HCT116 (cell line): ENCODE data around the gene CLDN10. TPM values are rescaled to one million over a fixed set of nuclear protein-coding genes. Genes with fewer than 3 reads are reported as not detected.

Experiments used
- ATAC-seq: fragments of 200-7000 bp; cut with Tn5 transposase; 2 replicates; pipeline ENCODE4 v1.9.1; 2020; ENCODE audit warnings: mild to moderate bottlenecking, moderate library complexity
- BruUV-seq: library from RNA; stranded (reverse); fragments of 400-500 nt; replicated peaks from 2 replicates; lab custom pipeline; 2021; lab: Mats Ljungman, UMichigan
- CTCF ChIA-PET: fragments of 300-600 bp; sonication (Branson Sonifier 250); formaldehyde crosslinking; loops from one replicate; lab custom pipeline; 2021; ENCODE audit warnings: antibody characterized with exemption; lab: Charles Lee
- POLR2A ChIA-PET: fragments of 300-600, 350-600 bp; sonication (Branson Sonifier 250); formaldehyde crosslinking; loops from one replicate; lab custom pipeline; 2021; ENCODE audit warnings: antibody characterized with exemption; lab: Charles Lee
- RAD21 ChIA-PET, 2 experiments: fragments of 300-600 bp; sonication (Branson Sonifier 250); formaldehyde crosslinking; loops; one replicate each; lab custom pipeline; 2023; ENCODE audit warnings: low total read pairs in 2 of 2; ENCODE audit not compliant: uncharacterized antibody in 2 of 2, unreplicated experiment in 2 of 2, low non-redundant PET in 1 of 2; lab: Charles Lee
- DNase-seq: peaks from one replicate; pipeline ENCODE4 v3.0.0-alpha.2; 2010; ENCODE audit warnings: low read depth, low spot score
- H2AFZ ChIP-seq: fragments of 200-600 bp; shearing (Covaris generic), sonication (generic); 2 replicates; pipeline ENCODE4 v1.6.1; 2017; ENCODE audit warnings: low read depth, mixed run types, mixed read lengths, antibody characterized with exemption, low read length; ENCODE audit not compliant: poor library complexity, severe bottlenecking
- H3K27ac ChIP-seq: 2 replicates; pipeline ENCODE4 v1.5.1; 2012; ENCODE audit warnings: low read depth, low read length
- H3K27me3 ChIP-seq: fragments of 200-600 bp; sonication (generic); 2 replicates; pipeline ENCODE4 v1.6.1; 2016; ENCODE audit warnings: mixed run types, low read length, mixed read lengths; ENCODE audit not compliant: insufficient read depth
- H3K36me3 ChIP-seq, 2 experiments: fragments of 200-500 bp in 1 of 2; fragments of 200-600 bp in 1 of 2; sonication (Bioruptor generic) in 1 of 2; sonication (generic) in 1 of 2; 2 replicates each; pipeline versions ENCODE4 v1.5.1 to v1.6.1; 2014 to 2016; ENCODE audit warnings: low read length in 2 of 2, inconsistent platforms in 1 of 2, mixed read lengths in 1 of 2, mixed run types in 1 of 2; ENCODE audit not compliant: insufficient read depth in 2 of 2, control insufficient read depth in 1 of 2
- H3K4me1 ChIP-seq, 2 experiments: fragments of 200-600 bp in 1 of 2; sonication (generic) in 1 of 2; 2 replicates each; pipeline versions ENCODE4 v1.5.1 to v1.6.1; 2012 to 2017; ENCODE audit warnings: low read length in 2 of 2, inconsistent platforms in 1 of 2, mild to moderate bottlenecking in 1 of 2, mixed read lengths in 1 of 2, mixed run types in 1 of 2, moderate library complexity in 1 of 2; ENCODE audit not compliant: insufficient read depth in 2 of 2, control insufficient read depth in 1 of 2
- H3K4me2 ChIP-seq: fragments of 200-600 bp; sonication (generic); 2 replicates; pipeline ENCODE4 v1.6.1; 2017; ENCODE audit warnings: mixed run types, low read length, mixed read lengths
- H3K4me3 ChIP-seq, 2 experiments: fragments of 200-600 bp in 1 of 2; sonication (generic) in 1 of 2; replicated peaks in 1 of 2; 2 replicates each; pipeline ENCODE4 v1.5.1; 2011 to 2016; ENCODE audit warnings: low read length in 2 of 2, control low read depth in 1 of 2, low read depth in 1 of 2, mild to moderate bottlenecking in 1 of 2, mixed read lengths in 1 of 2, mixed run types in 1 of 2
- H3K79me2 ChIP-seq: fragments of 200-600 bp; sonication (generic); 2 replicates; pipeline ENCODE4 v1.6.1; 2017; ENCODE audit warnings: mild to moderate bottlenecking, mixed run types, low read length, moderate library complexity, mixed read lengths; ENCODE audit not compliant: insufficient read depth
- H3K9ac ChIP-seq: fragments of 200-600 bp; sonication (generic); 2 replicates; pipeline ENCODE4 v1.6.1; 2016; ENCODE audit warnings: low read length, mixed read lengths
- H3K9me2 ChIP-seq: fragments of 200-600 bp; sonication (generic), shearing (Covaris generic); 2 replicates; pipeline ENCODE4 v1.6.1; 2017; ENCODE audit warnings: mixed run types, mild to moderate bottlenecking, moderate library complexity; ENCODE audit not compliant: insufficient read depth
- H3K9me3 ChIP-seq, 2 experiments: fragments of 200-500 bp in 1 of 2; fragments of 200-600 bp in 1 of 2; sonication (Bioruptor generic) in 1 of 2; sonication (generic) in 1 of 2; 2 replicates each; pipeline ENCODE4 v1.6.1; 2014 to 2017; ENCODE audit warnings: low read length in 2 of 2, mixed read lengths in 2 of 2, inconsistent platforms in 1 of 2, low read depth in 1 of 2, mild to moderate bottlenecking in 1 of 2, mixed run types in 1 of 2, moderate library complexity in 1 of 2; ENCODE audit not compliant: control insufficient read depth in 1 of 2, insufficient read depth in 1 of 2
- H4K20me1 ChIP-seq: fragments of 200-600 bp; sonication (generic), shearing (Covaris generic); 2 replicates; pipeline ENCODE4 v1.6.1; 2017; ENCODE audit warnings: mixed run types, mild to moderate bottlenecking, moderate library complexity; ENCODE audit not compliant: insufficient read depth
- ATF3 ChIP-seq: IDR thresholded peaks from 2 replicates; pipeline ENCODE4 v1.6.1; 2012
- CBX3 ChIP-seq: IDR thresholded peaks from 2 replicates; pipeline ENCODE4 v1.6.1; 2012; ENCODE audit warnings: low read depth
- CEBPB ChIP-seq: IDR thresholded peaks from 2 replicates; pipeline ENCODE4 v1.6.1; 2012; ENCODE audit warnings: low read depth
- EGR1 ChIP-seq: IDR thresholded peaks from 2 replicates; pipeline ENCODE4 v1.6.1; 2012; ENCODE audit warnings: low read depth
- ELF1 ChIP-seq: IDR thresholded peaks from 2 replicates; pipeline ENCODE4 v1.6.1; 2012; ENCODE audit warnings: low read depth, borderline replicate concordance
- EZH2phosphoT487 ChIP-seq: fragments of 200-600 bp; IDR thresholded peaks from 2 replicates; pipeline ENCODE4 v1.6.1; 2018; ENCODE audit warnings: antibody characterized with exemption, borderline replicate concordance
- FOSL1 ChIP-seq: IDR thresholded peaks from 2 replicates; pipeline ENCODE4 v1.6.1; 2012; ENCODE audit warnings: low read depth
- JUND ChIP-seq: IDR thresholded peaks from 2 replicates; pipeline ENCODE4 v1.6.1; 2012
- MAX ChIP-seq: IDR thresholded peaks from 2 replicates; pipeline ENCODE4 v1.6.1; 2012
- POLR2A ChIP-seq: IDR thresholded peaks from 2 replicates; pipeline ENCODE4 v1.7.0; 2011; ENCODE audit warnings: borderline replicate concordance; ENCODE audit not compliant: insufficient read depth, insufficient read length; ENCODE audit errors: extremely low read depth
- POLR2AphosphoS5 ChIP-seq: IDR thresholded peaks from 2 replicates; pipeline ENCODE4 v1.6.1; 2011; ENCODE audit warnings: mild to moderate bottlenecking, low read depth, low read length, moderate library complexity
- SIN3A ChIP-seq: IDR thresholded peaks from 2 replicates; pipeline ENCODE4 v1.6.1; 2012; ENCODE audit warnings: low read depth
- SP1 ChIP-seq: IDR thresholded peaks from 2 replicates; pipeline ENCODE4 v1.6.1; 2012; ENCODE audit warnings: low read depth
- SRF ChIP-seq: IDR thresholded peaks from 2 replicates; pipeline ENCODE4 v1.6.1; 2012; ENCODE audit warnings: low read depth
- TCF7L2 ChIP-seq: IDR thresholded peaks from 2 replicates; pipeline ENCODE4 v1.7.0; 2011; ENCODE audit warnings: borderline replicate concordance, inconsistent platforms; ENCODE audit not compliant: insufficient read depth, insufficient read length; ENCODE audit errors: extremely low read depth
- YY1 ChIP-seq: IDR thresholded peaks from 2 replicates; pipeline ENCODE4 v1.6.1; 2011; ENCODE audit warnings: low read length, low read depth, moderate library complexity, mild to moderate bottlenecking; ENCODE audit not compliant: insufficient replicate concordance; ENCODE audit errors: extremely low read depth
- ZFX ChIP-seq: fragments of 450-650 bp; IDR thresholded peaks from 2 replicates; pipeline ENCODE4 v1.6.1; 2017
- ZNF274 ChIP-seq: fragments of 200-500 bp; sonication (Bioruptor generic); IDR thresholded peaks from 2 replicates; pipeline ENCODE4 v1.6.1; 2014; ENCODE audit warnings: mild to moderate bottlenecking, low read depth, low read length, inconsistent platforms
- intact Hi-C: fragments of 100-400 bp; cut with micrococcal nuclease; formaldehyde crosslinking; loops from 2 replicates; pipeline ENCODE4 v1.10.0; 2022
- total RNA-seq: library from RNA; stranded (reverse); gene quantifications from one replicate; pipeline ENCODE4 v1.2.1, GENCODE V29; 2021; ENCODE audit not compliant: unreplicated experiment
- TF ChIP-seq, protein P1 (sequence below): IDR thresholded peaks from 2 replicates; pipeline ENCODE4 v1.6.1; 2012; ENCODE audit warnings: low read depth
- TF ChIP-seq, protein P2 (sequence below): IDR thresholded peaks from 2 replicates; pipeline ENCODE4 v1.6.1; 2011; ENCODE audit warnings: mild to moderate bottlenecking, low read length, moderate library complexity; ENCODE audit not compliant: insufficient replicate concordance; ENCODE audit errors: extremely low read depth
- TF ChIP-seq, protein P3 (sequence below), 3 experiments: fragments of 200-600 bp in 1 of 3; sonication (generic) in 1 of 3; IDR thresholded peaks in 2 of 3; conservative IDR thresholded peaks in 1 of 3; 2 replicates each; pipeline ENCODE4 v1.5.1; 2012 to 2017; ENCODE audit warnings: low read depth in 2 of 3, low read length in 2 of 3, antibody characterized with exemption in 1 of 3, borderline replicate concordance in 1 of 3, control low read depth in 1 of 3, mild to moderate bottlenecking in 1 of 3, mixed read lengths in 1 of 3, mixed run types in 1 of 3, moderate library complexity in 1 of 3; ENCODE audit not compliant: insufficient read depth in 1 of 3

Gene CLDN10
- total RNA-seq, 1 experiment from 2014 or later: not detected

GRCh38 chr13:95535243-95535642 is 17.3 kb upstream of the CLDN10 start:
- Histone ChIP-seq H3K9ac (no peak overlapping the region), H3K36me3 (no peaks in the 10 kb centered on the region), H2AFZ (peak overlapping the region; percentile 74), H3K9me2 (no peaks in the 10 kb centered on the region), H3K9me3 (no peaks in the 10 kb centered on the region), H3K27ac (no peak overlapping the region), H3K4me2 (peak overlapping the region; percentile 73), H3K4me1 (peaks cover 0 to 30% of the 10 kb centered on the region in 2 experiments; a peak in 2 of 4 replicates), H3K27me3 (no peaks in the 10 kb centered on the region), H3K79me2 (no peaks in the 10 kb centered on the region), H4K20me1 (no peaks in the 10 kb centered on the region), H3K4me3 (peak overlapping the region in 1 of 2 experiments; percentile 29; a peak in 2 of 4 replicates)
- RAD21 ChIA-PET: interaction anchor here in 1 of 2 experiments (0.6 kb wide), 1 partner anchor 126 kb away, joined by 4 read pairs; no protein-coding TSS in a partner anchor
- POLR2A ChIA-PET: no interaction called here
- BruUV-seq: no TSS peak
- ATAC-seq (peak; percentile 92), DNase-seq (peak; percentile 77)
- intact Hi-C loops: loop anchor here (5.0 kb wide), 1 partner anchor 127 kb away; no protein-coding TSS in a partner anchor
- CTCF ChIA-PET: no interaction called here
- TF ChIP-seq MAX: peak; percentile 53
- peak; percentile 32; the same call in 1 of the 2 replicates for TF ChIP-seq POLR2AphosphoS5
- TF ChIP-seq ZFX: no peak
- TF ChIP-seq CEBPB: no peak
- TF ChIP-seq POLR2A: no peak
- TF ChIP-seq, protein P1, sequence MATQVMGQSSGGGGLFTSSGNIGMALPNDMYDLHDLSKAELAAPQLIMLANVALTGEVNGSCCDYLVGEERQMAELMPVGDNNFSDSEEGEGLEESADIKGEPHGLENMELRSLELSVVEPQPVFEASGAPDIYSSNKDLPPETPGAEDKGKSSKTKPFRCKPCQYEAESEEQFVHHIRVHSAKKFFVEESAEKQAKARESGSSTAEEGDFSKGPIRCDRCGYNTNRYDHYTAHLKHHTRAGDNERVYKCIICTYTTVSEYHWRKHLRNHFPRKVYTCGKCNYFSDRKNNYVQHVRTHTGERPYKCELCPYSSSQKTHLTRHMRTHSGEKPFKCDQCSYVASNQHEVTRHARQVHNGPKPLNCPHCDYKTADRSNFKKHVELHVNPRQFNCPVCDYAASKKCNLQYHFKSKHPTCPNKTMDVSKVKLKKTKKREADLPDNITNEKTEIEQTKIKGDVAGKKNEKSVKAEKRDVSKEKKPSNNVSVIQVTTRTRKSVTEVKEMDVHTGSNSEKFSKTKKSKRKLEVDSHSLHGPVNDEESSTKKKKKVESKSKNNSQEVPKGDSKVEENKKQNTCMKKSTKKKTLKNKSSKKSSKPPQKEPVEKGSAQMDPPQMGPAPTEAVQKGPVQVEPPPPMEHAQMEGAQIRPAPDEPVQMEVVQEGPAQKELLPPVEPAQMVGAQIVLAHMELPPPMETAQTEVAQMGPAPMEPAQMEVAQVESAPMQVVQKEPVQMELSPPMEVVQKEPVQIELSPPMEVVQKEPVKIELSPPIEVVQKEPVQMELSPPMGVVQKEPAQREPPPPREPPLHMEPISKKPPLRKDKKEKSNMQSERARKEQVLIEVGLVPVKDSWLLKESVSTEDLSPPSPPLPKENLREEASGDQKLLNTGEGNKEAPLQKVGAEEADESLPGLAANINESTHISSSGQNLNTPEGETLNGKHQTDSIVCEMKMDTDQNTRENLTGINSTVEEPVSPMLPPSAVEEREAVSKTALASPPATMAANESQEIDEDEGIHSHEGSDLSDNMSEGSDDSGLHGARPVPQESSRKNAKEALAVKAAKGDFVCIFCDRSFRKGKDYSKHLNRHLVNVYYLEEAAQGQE: no peak
- no peak for TF ChIP-seq ZNF274
- TF ChIP-seq, protein P2, sequence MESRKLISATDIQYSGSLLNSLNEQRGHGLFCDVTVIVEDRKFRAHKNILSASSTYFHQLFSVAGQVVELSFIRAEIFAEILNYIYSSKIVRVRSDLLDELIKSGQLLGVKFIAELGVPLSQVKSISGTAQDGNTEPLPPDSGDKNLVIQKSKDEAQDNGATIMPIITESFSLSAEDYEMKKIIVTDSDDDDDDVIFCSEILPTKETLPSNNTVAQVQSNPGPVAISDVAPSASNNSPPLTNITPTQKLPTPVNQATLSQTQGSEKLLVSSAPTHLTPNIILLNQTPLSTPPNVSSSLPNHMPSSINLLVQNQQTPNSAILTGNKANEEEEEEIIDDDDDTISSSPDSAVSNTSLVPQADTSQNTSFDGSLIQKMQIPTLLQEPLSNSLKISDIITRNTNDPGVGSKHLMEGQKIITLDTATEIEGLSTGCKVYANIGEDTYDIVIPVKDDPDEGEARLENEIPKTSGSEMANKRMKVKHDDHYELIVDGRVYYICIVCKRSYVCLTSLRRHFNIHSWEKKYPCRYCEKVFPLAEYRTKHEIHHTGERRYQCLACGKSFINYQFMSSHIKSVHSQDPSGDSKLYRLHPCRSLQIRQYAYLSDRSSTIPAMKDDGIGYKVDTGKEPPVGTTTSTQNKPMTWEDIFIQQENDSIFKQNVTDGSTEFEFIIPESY: peak; percentile 24
- peak; percentile 95 for TF ChIP-seq FOSL1
- peak; percentile 84 for TF ChIP-seq EGR1
- TF ChIP-seq ELF1: no peak
- TF ChIP-seq SRF: peak; percentile 50; the same call in 1 of the 2 replicates
- TF ChIP-seq ATF3: no peak
- TF ChIP-seq CBX3: peak; percentile 80
- TF ChIP-seq, protein P3, sequence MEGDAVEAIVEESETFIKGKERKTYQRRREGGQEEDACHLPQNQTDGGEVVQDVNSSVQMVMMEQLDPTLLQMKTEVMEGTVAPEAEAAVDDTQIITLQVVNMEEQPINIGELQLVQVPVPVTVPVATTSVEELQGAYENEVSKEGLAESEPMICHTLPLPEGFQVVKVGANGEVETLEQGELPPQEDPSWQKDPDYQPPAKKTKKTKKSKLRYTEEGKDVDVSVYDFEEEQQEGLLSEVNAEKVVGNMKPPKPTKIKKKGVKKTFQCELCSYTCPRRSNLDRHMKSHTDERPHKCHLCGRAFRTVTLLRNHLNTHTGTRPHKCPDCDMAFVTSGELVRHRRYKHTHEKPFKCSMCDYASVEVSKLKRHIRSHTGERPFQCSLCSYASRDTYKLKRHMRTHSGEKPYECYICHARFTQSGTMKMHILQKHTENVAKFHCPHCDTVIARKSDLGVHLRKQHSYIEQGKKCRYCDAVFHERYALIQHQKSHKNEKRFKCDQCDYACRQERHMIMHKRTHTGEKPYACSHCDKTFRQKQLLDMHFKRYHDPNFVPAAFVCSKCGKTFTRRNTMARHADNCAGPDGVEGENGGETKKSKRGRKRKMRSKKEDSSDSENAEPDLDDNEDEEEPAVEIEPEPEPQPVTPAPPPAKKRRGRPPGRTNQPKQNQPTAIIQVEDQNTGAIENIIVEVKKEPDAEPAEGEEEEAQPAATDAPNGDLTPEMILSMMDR (IDR thresholded peaks at IDR 0.05 in 2 of 3, conservative IDR thresholded peaks at IDR 0.05 in 1 of 3; ENCODE audit: borderline replicate concordance in 1 of 3, insufficient read depth in 1 of 3, low read depth in 2 of 3, low read length in 2 of 3): no peak
- TF ChIP-seq SIN3A: 0 out of 2 replicates have a peak, but pooled peaks have one; percentile 44
- peak; percentile 24 for TF ChIP-seq YY1
- TF ChIP-seq SP1: peak; percentile 81
- TF ChIP-seq EZH2phosphoT487: no peak
- TF ChIP-seq TCF7L2: peak; percentile 46
- TF ChIP-seq JUND: peak; percentile 93
